Measurements from ENCODE around the gene NGB. TPM values are rescaled to one million over a fixed set of nuclear protein-coding genes. Genes with fewer than 3 reads are reported as not detected.

NGB gene
- total and polyA plus RNA-seq, 2 of the 8 experiments (the other 6 are each of a cell fraction or from before 2014, with no cell fraction given): 0.30 to 0.60 TPM

- POLR2A ChIA-PET (ENCODE audit: partially characterized antibody): no interaction called here
- no peaks in the 10 kb centered on the region for H3K9me3 ChIP-seq (ENCODE audit: insufficient read depth in 2 of 2, low read depth in 1 of 2, low read length in 1 of 2)
- DNase-seq (ENCODE audit: low read depth in 1 of 2, low spot score in 2 of 2) (no peak), FAIRE-seq (no peak)
- no peak overlapping the region for H3K18ac ChIP-seq (ENCODE audit: extremely low read depth, low read length)
- no peak overlapping the region for H3K23ac ChIP-seq (ENCODE audit: insufficient read length)
- no peak overlapping the region for H4K91ac ChIP-seq (replicated peaks; ENCODE audit: insufficient read length, low read length)
- WGBS, 2 experiments (ENCODE audit: extremely low coverage in 1 of 2, insufficient coverage in 1 of 2, insufficient read length in 1 of 2, insufficient replicate concordance in 2 of 2, low coverage in 1 of 2, low lambda C conversion rate in 2 of 2, missing lambda C conversion rate in 1 of 2): 90% methylated on average over 11 of the region's 11 CpGs; no CpG with 5 or more reads in 1 of the 2 experiments
- H2BK20ac ChIP-seq (ENCODE audit: low read length): no peak overlapping the region
- no peaks in the 10 kb centered on the region for H3K27me3 ChIP-seq (replicated peaks in 1 of 4; ENCODE audit: control insufficient read depth in 3 of 4, extremely low read depth in 1 of 4, insufficient read depth in 3 of 4, low read length in 3 of 4)
- H2AFZ ChIP-seq (ENCODE audit: low read length): no peak overlapping the region
- H4K5ac ChIP-seq (ENCODE audit: insufficient read length, low read depth, low read length): no peak overlapping the region
- H3K36me3 ChIP-seq (ENCODE audit: control insufficient read depth in 2 of 4, insufficient read depth in 4 of 4, low read length in 3 of 4): no peaks in the 10 kb centered on the region; a peak in 1 of 8 replicates
- no peak overlapping the region for H2BK12ac ChIP-seq (ENCODE audit: low read depth, low read length)
- no peak overlapping the region for H2BK15ac ChIP-seq (ENCODE audit: low read length)
- no peak overlapping the region for H3K4me2 ChIP-seq (ENCODE audit: insufficient read depth in 1 of 2, low read depth in 2 of 2, low read length in 2 of 2)
- H4K20me1 ChIP-seq (replicated peaks in 1 of 2; ENCODE audit: control insufficient read depth in 1 of 2, insufficient read depth in 2 of 2, low read length in 2 of 2): no peaks in the 10 kb centered on the region
- no peaks in the 10 kb centered on the region for H3K23me2 ChIP-seq (ENCODE audit: low read depth, low read length)
- no peaks in the 10 kb centered on the region for H3K79me1 ChIP-seq (ENCODE audit: low read depth, low read length)
- H3K79me2 ChIP-seq (ENCODE audit: control insufficient read depth in 1 of 2, insufficient read depth in 2 of 2, low read length in 2 of 2): no peaks in the 10 kb centered on the region
- CTCF ChIA-PET (ENCODE audit: partially characterized antibody): interaction anchor here (0.6 to 1.1 kb wide), 4 partner anchors 17 to 94 kb away, joined by 3 to 5 read pairs (median 3); no protein-coding TSS in a partner anchor
- H3K4me3 ChIP-seq (ENCODE audit: extremely low read depth in 1 of 4, insufficient read depth in 2 of 4, low read depth in 3 of 4, low read length in 4 of 4): no peak overlapping the region
- no peak overlapping the region for H3K14ac ChIP-seq (ENCODE audit: insufficient read length)
- no peak overlapping the region for H3K4ac ChIP-seq (replicated peaks; ENCODE audit: insufficient read length, low read depth, low read length)
- H3K27ac ChIP-seq (ENCODE audit: low read depth, low read length): no peak overlapping the region
- H3K4me1 ChIP-seq (replicated peaks in 1 of 4; ENCODE audit: control insufficient read depth in 3 of 4, insufficient read depth in 4 of 4, low read length in 3 of 4): no peaks in the 10 kb centered on the region
- no peak overlapping the region for H4K8ac ChIP-seq (ENCODE audit: extremely low read depth, insufficient read depth, low read length)
- H3K56ac ChIP-seq (replicated peaks; ENCODE audit: insufficient read length, low read depth, low read length): no peak overlapping the region
- H2AK5ac ChIP-seq (ENCODE audit: low read depth, low read length): no peak overlapping the region
- H3K9ac ChIP-seq (replicated peaks in 1 of 4; ENCODE audit: extremely low read depth in 1 of 4, low read depth in 3 of 4, low read length in 3 of 4): no peak overlapping the region
- H2BK120ac ChIP-seq (replicated peaks; ENCODE audit: low read depth, low read length): no peak overlapping the region
- H2BK5ac ChIP-seq (ENCODE audit: low read depth, low read length): no peak overlapping the region
- no peak for TF ChIP-seq POLR2A (IDR thresholded peaks at IDR 0.05; ENCODE audit: control extremely low read depth in 1 of 2, low read depth in 2 of 2, low read length in 2 of 2)
- no peak for TF ChIP-seq CTBP2 (IDR thresholded peaks at IDR 0.05; ENCODE audit: borderline replicate concordance, insufficient read depth, insufficient read length, low read length)
- no peak for TF ChIP-seq CREB1 (IDR thresholded peaks at IDR 0.05)
- TF ChIP-seq GABPA (IDR thresholded peaks at IDR 0.05; ENCODE audit: borderline replicate concordance, insufficient read depth, low read length): no peak
- TF ChIP-seq USF2 (IDR thresholded peaks at IDR 0.05; ENCODE audit: low read length): no peak
- TF ChIP-seq RAD21 (IDR thresholded peaks at IDR 0.05 in 1 of 2, conservative IDR thresholded peaks at IDR 0.05 in 1 of 2; ENCODE audit: low read depth in 2 of 2, low read length in 2 of 2): no peak
- no peak for TF ChIP-seq ATF3 (IDR thresholded peaks at IDR 0.05; ENCODE audit: insufficient read depth, low read depth, low read length)
- no peak for TF ChIP-seq SIRT6 (IDR thresholded peaks at IDR 0.05; ENCODE audit: low read length)
- no peak for TF ChIP-seq SAP30 (IDR thresholded peaks at IDR 0.05; ENCODE audit: insufficient read depth, insufficient replicate concordance, low read length)
- no peak for TF ChIP-seq RNF2 (IDR thresholded peaks at IDR 0.05; ENCODE audit: borderline replicate concordance, low read depth, low read length, missing control alignments, poor library complexity, severe bottlenecking)
- no peak for TF ChIP-seq CHD2 (IDR thresholded peaks at IDR 0.05; ENCODE audit: low read length)
- no peak for TF ChIP-seq RBBP5 (IDR thresholded peaks at IDR 0.05; ENCODE audit: borderline replicate concordance, low read depth, low read length)
These were observed 19.1 kb downstream of the NGB start for GRCh38 chr14:77251870-77252269.

Measured in H1 (cell line).